A673 (cell line): ENCODE data around the gene CAMK4. TPM values are rescaled to one million over a fixed set of nuclear protein-coding genes. Genes with fewer than 3 reads are reported as not detected.
A peak's percentile ranks its signal among the peaks of the same experiment; 100 is the strongest.

Source experiments
- BruUV-seq: library from RNA; stranded (reverse); fragments of 400-500 nt; replicated peaks from 2 replicates; lab custom pipeline; 2021; lab: Mats Ljungman, UMichigan
- CTCF ChIA-PET: fragments of 300-600 bp; sonication (Branson Sonifier 250); formaldehyde crosslinking; loops from one replicate; lab custom pipeline; 2022; ENCODE audit warnings: antibody characterized with exemption; lab: Charles Lee
- POLR2A ChIA-PET: fragments of 300-600 bp; sonication (Branson Sonifier 250); formaldehyde crosslinking; loops from one replicate; lab custom pipeline; 2022; ENCODE audit warnings: antibody characterized with exemption; ENCODE audit not compliant: low non-redundant PET; lab: Charles Lee
- DNase-seq: peaks from one replicate; pipeline ENCODE4 v3.0.0-alpha.2; 2015; ENCODE audit warnings: low spot score
- H3K27ac ChIP-seq: fragments of 200-600 bp; sonication (generic); 2 replicates; pipeline ENCODE4 v1.5.1; 2016; ENCODE audit warnings: mixed run types, low read depth, mild to moderate bottlenecking, mixed read lengths, antibody characterized with exemption, low read length; ENCODE audit not compliant: poor library complexity, severe bottlenecking
- H3K27me3 ChIP-seq: fragments of 200-600 bp; sonication (generic); replicated peaks from 2 replicates; pipeline ENCODE4 v1.6.1; 2017; ENCODE audit warnings: mixed run types, low read depth, mild to moderate bottlenecking, mixed read lengths, antibody characterized with exemption, low read length; ENCODE audit not compliant: insufficient read depth, poor library complexity
- H3K36me3 ChIP-seq: fragments of 200-600 bp; sonication (generic); 2 replicates; pipeline ENCODE4 v1.6.1; 2016; ENCODE audit warnings: mixed run types, mild to moderate bottlenecking, mixed read lengths, antibody characterized with exemption, low read length; ENCODE audit not compliant: insufficient read depth, poor library complexity, severe bottlenecking
- H3K4me1 ChIP-seq: fragments of 200-600 bp; sonication (generic); 2 replicates; pipeline ENCODE4 v1.6.1; 2017; ENCODE audit warnings: mixed run types, mild to moderate bottlenecking, mixed read lengths, antibody characterized with exemption, low read length; ENCODE audit not compliant: insufficient read depth, poor library complexity, severe bottlenecking
- H3K4me3 ChIP-seq: fragments of 200-600 bp; sonication (generic); 2 replicates; pipeline ENCODE4 v1.5.1; 2016; ENCODE audit warnings: low read depth, mixed run types, mild to moderate bottlenecking, mixed read lengths, low read length; ENCODE audit not compliant: poor library complexity, severe bottlenecking
- H3K9me3 ChIP-seq: fragments of 200-600 bp; sonication (generic); 2 replicates; pipeline ENCODE4 v1.6.1; 2016; ENCODE audit warnings: mixed run types, low read depth, mild to moderate bottlenecking, mixed read lengths, antibody characterized with exemption, low read length; ENCODE audit not compliant: poor library complexity, severe bottlenecking
- CTCF ChIP-seq: fragments of 300-800, 200-600 bp; sonication (generic); conservative IDR thresholded peaks from 2 replicates; pipeline ENCODE4 v1.5.1; 2017; ENCODE audit warnings: low read depth, mild to moderate bottlenecking, antibody characterized with exemption, low read length, moderate library complexity, mixed read lengths
- EZH2 ChIP-seq: fragments of 200-600 bp; sonication (generic); IDR thresholded peaks from 2 replicates; pipeline ENCODE4 v1.6.1; 2017; ENCODE audit warnings: borderline replicate concordance, low read depth, mild to moderate bottlenecking, mixed read lengths, antibody characterized with exemption, low read length; ENCODE audit not compliant: poor library complexity, severe bottlenecking
- intact Hi-C: fragments of 100-400 bp; cut with micrococcal nuclease; formaldehyde crosslinking; loops from one replicate; pipeline ENCODE4 v1.10.0; 2022; ENCODE audit not compliant: unreplicated experiment
- total RNA-seq: library from RNA; stranded (reverse); gene quantifications from 2 replicates; pipeline ENCODE4 v1.2.3, GENCODE V29; 2021

Gene CAMK4
- total RNA-seq, 1 experiment from 2014 or later = 0.88 TPM

GRCh38 chr5:111513131-111513520, 288.9 kb downstream of the CAMK4 start:
- DNase-seq = no peak
- intact Hi-C loops = loop anchor here (5.0 kb wide), 1 partner anchor 244 kb away; the partner anchor contains the start of gene NREP
- TSS peak; percentile 95 for BruUV-seq
- ChIA-PET POLR2A (no interaction called here), CTCF (no interaction called here)
- H3K36me3 ChIP-seq = no peaks in the 10 kb centered on the region
- peak overlapping the region; percentile 95 for H3K4me3 ChIP-seq
- H3K4me1 ChIP-seq = peaks cover 28% of the 10 kb centered on the region
- TF ChIP-seq EZH2 (no peak), CTCF (no peak)
- H3K9me3 ChIP-seq = no peaks in the 10 kb centered on the region
- H3K27me3 ChIP-seq = no peaks in the 10 kb centered on the region
- H3K27ac ChIP-seq = peak overlapping the region; percentile 94

- Histone ChIP-seq H3K4me1 (peaks cover 28% of the 10 kb centered on the region), H3K9me3 (no peaks in the 10 kb centered on the region), H3K27ac (no peak overlapping the region), H3K4me3 (no peak overlapping the region), H3K27me3 (no peaks in the 10 kb centered on the region), H3K36me3 (no peaks in the 10 kb centered on the region)
- POLR2A ChIA-PET = no interaction called here
- DNase-seq = no peak
- intact Hi-C loops = loop anchor here (5.0 kb wide), 1 partner anchor 243 kb away; the partner anchor contains the start of gene NREP
- CTCF ChIA-PET = no interaction called here
- TF ChIP-seq EZH2 = no peak
- no peak for TF ChIP-seq CTCF
- BruUV-seq = no TSS peak
Observed at GRCh38 chr5:111514087-111514486, 289.9 kb downstream of the CAMK4 start.

GRCh38 chr5:111517853-111518501, 293.8 kb downstream of the CAMK4 start:
- POLR2A ChIA-PET = no interaction called here
- no peak overlapping the region for H3K4me3 ChIP-seq
- no peaks in the 10 kb centered on the region for H3K27me3 ChIP-seq
- TF ChIP-seq CTCF (no peak), EZH2 (no peak)
- no TSS peak for BruUV-seq
- CTCF ChIA-PET = no interaction called here
- no peak overlapping the region for H3K27ac ChIP-seq
- H3K4me1 ChIP-seq = peaks cover 13% of the 10 kb centered on the region
- H3K9me3 ChIP-seq = no peaks in the 10 kb centered on the region
- intact Hi-C loops = no loop called here
- H3K36me3 ChIP-seq = no peaks in the 10 kb centered on the region
- DNase-seq = no peak
